ENCODE data around the gene PTPN11. TPM values are rescaled to one million over a fixed set of nuclear protein-coding genes. Genes with fewer than 3 reads are reported as not detected.

PTPN11 gene
- total and polyA plus RNA-seq, 2 donors (not counting 3 experiments of a cell fraction or from before 2014, with no cell fraction given), result 36.5 to 107 TPM

- H3K36me3 ChIP-seq (ENCODE audit: control insufficient read depth in 2 of 2, extremely low read depth in 1 of 2, insufficient read depth in 2 of 2, low read length in 2 of 2), result no peaks in the 10 kb centered on the region
- no peaks in the 10 kb centered on the region for H3K9me3 ChIP-seq (replicated peaks; ENCODE audit: control insufficient read depth, insufficient read depth, low read length)
- H3K9me1 ChIP-seq (replicated peaks; ENCODE audit: control insufficient read depth, extremely low read depth, insufficient read depth, low read length), result no peaks in the 10 kb centered on the region
- TF ChIP-seq POLR2AphosphoS5 (IDR thresholded peaks at IDR 0.05; ENCODE audit: insufficient read depth, low read depth, low read length), result no peak
- no peak for TF ChIP-seq GATA2 (IDR thresholded peaks at IDR 0.05; ENCODE audit: insufficient read depth, insufficient read length, low read depth, low read length)
- TF ChIP-seq MAX (IDR thresholded peaks at IDR 0.05; ENCODE audit: insufficient read depth, insufficient read length), result no peak
- TF ChIP-seq JUN (IDR thresholded peaks at IDR 0.05; ENCODE audit: borderline replicate concordance, insufficient read depth, insufficient read length, low read depth), result no peak
- TF ChIP-seq MYC (IDR thresholded peaks at IDR 0.05; ENCODE audit: low read depth, low read length), result no peak
- no peak for TF ChIP-seq FOS (IDR thresholded peaks at IDR 0.05; ENCODE audit: borderline replicate concordance, insufficient read depth, low read length)
- ChIA-PET CTCF (interaction anchor here (0.6 to 1.4 kb wide), 2 partner anchors 183 to 188 kb away, joined by 3 to 7 read pairs; no protein-coding TSS in a partner anchor), POLR2A (interaction anchor here (0.6 kb wide), 1 partner anchor 74 kb away, joined by 12 read pairs; no protein-coding TSS in a partner anchor)
- dilution Hi-C loops (cut with MboI; ENCODE audit: extremely low pct_ligation_motif_present, low sequenced_read_pairs) (no loop called here), intact Hi-C loops (cut with micrococcal nuclease) (loop anchor here (10.0 kb wide), 1 partner anchor 366 kb away; the partner anchor contains the start of genes ERP29 and TMEM116)
- H3K9ac ChIP-seq (replicated peaks; ENCODE audit: extremely low read depth, insufficient read depth, low read length), result peak overlapping the region; percentile 82
- H3K4me2 ChIP-seq (ENCODE audit: insufficient read depth, low read length), result peak overlapping the region; percentile 36
- BruUV-seq (replicated peaks), result TSS peak; percentile 28
- peak overlapping the region; percentile 100 for H2AFZ ChIP-seq (ENCODE audit: low read depth, low read length)
- no peaks in the 10 kb centered on the region for H4K20me1 ChIP-seq (replicated peaks; ENCODE audit: control insufficient read depth, extremely low read depth, insufficient read depth, low read length)
- no peak for FAIRE-seq
- peak overlapping the region; percentile 71 to 95 (median 72) for H3K4me3 ChIP-seq (replicated peaks in 1 of 3; ENCODE audit: insufficient read depth in 1 of 3, low read depth in 1 of 3, low read length in 3 of 3)
- H3K4me1 ChIP-seq (ENCODE audit: control insufficient read depth, extremely low read depth, insufficient read depth, low read length), result peaks cover 12% of the 10 kb centered on the region
- peak; percentile 11 for DNase-seq (ENCODE audit: low read depth, low spot score)
- no peak overlapping the region for H3K27ac ChIP-seq (ENCODE audit: insufficient read depth, low read depth, low read length)
- no peaks in the 10 kb centered on the region for H3K27me3 ChIP-seq (ENCODE audit: control insufficient read depth in 2 of 2, insufficient read depth in 2 of 2, low read length in 2 of 2)
- peaks cover 32% of the 10 kb centered on the region for H3K79me2 ChIP-seq (ENCODE audit: control insufficient read depth, insufficient read depth, low read length)
These were observed 37.9 kb upstream of the PTPN11 start for GRCh38 chr12:112380663-112381405.
